ENCODE results near the gene LTB4R2. TPM values are rescaled to one million over a fixed set of nuclear protein-coding genes. Genes with fewer than 3 reads are reported as not detected.
"Not testable (repeated sequence)": the region's sequence is repeated elsewhere in the genome, so short reads cannot be mapped to it uniquely, and the experiment has no call there.

Gene LTB4R2
- polyA plus RNA-seq, 1 donor, result 2.0 TPM

DNA sequence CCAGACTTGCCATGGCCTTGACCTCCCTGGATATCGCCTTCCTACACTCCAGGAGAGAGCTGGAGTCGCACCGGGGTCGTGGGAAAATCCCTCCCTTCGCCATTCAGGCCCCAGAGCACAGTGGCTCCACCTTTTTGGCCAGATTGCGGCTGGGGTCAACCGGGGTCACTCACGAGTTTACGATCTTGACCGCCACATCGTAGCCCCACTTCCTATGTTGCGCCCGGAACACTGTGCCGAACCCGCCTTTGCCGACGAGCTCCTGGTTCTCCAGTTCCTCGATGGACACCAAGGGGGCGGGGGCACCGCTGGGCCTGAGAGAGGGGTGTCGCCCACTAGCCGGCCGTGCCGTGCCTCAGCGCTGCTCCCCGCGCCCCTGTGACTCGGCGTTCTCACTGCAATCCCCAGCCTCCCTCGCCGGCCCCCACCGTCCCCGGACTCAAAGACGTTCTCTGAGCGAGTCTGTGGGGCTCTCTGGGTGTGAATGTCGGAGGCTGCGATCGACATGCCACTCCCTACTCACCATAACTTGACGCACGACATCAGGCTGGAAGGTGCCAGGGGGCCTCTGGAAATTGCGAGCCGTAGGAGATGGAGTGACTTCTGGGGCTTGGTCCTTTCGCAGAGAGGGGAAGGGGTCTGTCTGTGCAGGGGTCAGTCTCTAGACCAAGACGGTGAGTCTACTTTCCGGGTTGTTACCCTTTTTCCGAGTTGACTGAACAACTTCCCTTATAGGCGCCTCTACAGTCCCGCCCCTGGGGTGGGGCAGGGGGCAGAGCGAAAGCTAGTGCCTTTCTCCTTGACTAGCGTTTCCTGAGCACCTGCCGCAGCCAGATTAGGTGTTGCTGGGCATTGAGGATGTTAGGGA lies 29.6 kb downstream of the LTB4R2 start, which contains the start of gene RIPK3:
TSS of gene RIPK3 (minus strand) at position 708 of the 868 bp plus-strand sequence. CDS start at position 543, 165 bp downstream.
- no peak for DNase-seq (ENCODE audit: low read depth)

DNA sequence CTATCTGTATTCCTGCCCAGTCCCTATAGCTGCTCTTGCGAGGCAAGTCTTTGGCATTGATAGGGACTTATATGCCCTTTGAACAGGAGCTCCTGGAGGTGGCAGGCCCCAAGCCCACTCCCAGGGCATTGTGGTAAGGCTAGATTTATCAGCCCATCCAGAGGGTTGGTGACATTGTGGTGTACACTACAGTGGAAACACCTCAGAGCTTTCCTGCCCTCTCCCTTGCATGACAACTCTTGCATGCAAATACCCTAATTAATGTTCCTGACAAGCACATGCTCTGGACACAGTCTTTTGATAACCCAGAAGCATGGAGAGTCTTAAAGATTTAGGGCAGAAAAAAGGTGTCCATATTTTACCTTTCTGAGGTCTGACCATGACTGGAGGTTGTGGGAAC lies 30.7 kb downstream of the LTB4R2 start:
- DNase-seq (ENCODE audit: low read depth), result no peak

GRCh38 chr14:24342889-24343288 lies 32.9 kb downstream of the LTB4R2 start:
- no peak for DNase-seq (ENCODE audit: low read depth)

DNA sequence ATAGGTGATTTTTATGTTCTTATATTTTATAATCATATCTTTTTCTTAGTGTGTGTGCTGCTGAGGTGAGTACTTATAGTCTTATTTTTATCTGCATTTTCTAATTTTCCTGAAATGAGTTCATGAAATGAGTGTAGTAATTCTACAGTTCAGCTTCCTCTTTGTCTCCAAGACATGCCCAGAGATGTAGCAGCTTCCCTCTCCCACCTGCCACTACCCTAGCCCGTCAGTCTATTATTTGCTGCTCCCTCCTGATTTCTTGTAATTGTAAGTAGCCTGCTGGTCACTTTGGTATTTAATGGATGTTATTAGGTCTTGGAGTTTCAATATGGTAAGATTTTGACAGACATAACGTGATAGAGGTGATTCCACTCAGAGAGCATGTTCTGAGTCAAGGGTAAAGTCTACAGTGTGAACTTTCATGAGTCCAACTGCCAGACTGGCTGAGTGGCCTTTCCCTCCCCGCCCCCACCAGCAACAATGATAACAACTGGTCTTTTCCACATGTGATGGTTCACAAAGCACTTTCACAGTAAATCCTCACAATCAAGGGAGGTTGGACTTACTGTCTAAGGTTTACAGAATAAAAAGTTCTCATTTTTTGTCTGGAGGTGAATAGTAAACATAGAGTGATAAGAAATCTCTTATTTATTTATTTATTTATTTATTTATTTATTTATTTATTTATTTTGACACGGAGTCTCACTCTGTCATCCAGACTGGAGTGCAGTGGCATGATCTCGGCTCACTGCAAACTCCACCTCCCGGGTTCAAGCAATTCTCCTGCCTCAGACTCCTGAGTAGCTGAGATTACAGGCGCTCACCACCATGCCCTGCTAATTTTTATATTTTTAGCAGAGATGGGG lies 34.1 kb downstream of the LTB4R2 start:
- no peak for DNase-seq (ENCODE audit: low read depth)

DNA sequence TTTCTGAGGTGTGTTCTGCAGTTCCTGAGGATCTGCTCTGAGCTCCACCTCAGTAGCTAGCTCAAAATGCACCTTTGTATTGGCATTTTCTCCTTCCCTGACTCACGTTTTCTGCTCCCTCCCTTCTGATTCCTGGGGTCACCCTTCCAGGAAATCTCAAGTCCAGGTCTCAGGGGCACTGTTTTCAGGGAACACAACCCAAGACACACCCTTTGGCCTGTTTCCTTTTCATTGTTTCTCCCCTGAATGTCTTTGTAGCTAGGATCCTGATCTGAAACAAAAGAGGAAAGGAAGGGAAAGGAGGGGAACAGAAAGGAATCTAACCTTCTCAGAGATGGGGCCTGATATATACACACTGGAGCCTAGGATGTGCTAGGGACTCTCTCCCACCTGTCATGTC lies 37.2 kb downstream of the LTB4R2 start:
- no peak for DNase-seq (ENCODE audit: low read depth)

DNA sequence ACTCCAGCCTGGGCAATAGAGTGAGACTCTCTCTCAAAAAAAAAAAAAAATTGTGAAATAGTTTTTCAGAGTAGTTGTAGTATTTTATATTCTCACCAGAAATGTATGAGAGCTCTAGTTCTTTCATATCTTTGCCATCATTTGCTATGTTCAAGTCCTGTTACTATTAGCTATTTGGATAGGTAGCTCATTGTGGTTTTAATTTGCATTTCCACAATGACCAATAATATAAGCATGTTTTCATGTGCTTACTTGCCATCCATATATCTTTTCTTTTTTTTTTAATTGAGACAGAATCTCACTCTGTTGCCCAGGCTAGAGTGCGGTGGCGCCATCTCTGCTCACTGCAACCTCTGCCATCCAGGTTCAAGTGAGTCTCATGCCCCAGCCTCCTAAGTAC lies 38.2 kb downstream of the LTB4R2 start:
- no peak for DNase-seq (ENCODE audit: low read depth)

GRCh38 chr14:24349742-24350141 lies 39.8 kb downstream of the LTB4R2 start:
- no peak for DNase-seq (ENCODE audit: low read depth)

- no peak for DNase-seq (ENCODE audit: low read depth)
Measured at GRCh38 chr14:24351517-24351916, 41.6 kb downstream of the LTB4R2 start.

GRCh38 chr14:24353559-24354481 lies 43.9 kb downstream of the LTB4R2 start:
- no peak for DNase-seq (ENCODE audit: low read depth)

DNA sequence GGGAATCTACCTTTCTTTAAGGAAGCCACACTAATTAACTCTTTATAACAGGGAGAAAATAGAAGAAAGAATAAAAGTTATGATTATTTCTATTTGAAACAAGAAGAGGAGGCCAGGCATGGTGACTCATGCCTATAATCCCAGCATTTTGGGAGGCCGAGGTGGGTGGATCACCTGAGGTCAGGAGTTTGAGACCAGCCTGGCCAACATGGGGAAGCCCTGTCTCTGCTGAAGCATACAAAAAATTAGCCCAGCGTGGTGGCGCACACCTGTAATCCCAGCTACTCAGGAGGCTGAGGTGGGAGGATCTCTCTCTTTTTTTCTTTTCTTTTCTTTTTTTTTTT lies 44.5 kb downstream of the LTB4R2 start:
- DNase-seq (ENCODE audit: low read depth), result not testable (repeated sequence)

DNA sequence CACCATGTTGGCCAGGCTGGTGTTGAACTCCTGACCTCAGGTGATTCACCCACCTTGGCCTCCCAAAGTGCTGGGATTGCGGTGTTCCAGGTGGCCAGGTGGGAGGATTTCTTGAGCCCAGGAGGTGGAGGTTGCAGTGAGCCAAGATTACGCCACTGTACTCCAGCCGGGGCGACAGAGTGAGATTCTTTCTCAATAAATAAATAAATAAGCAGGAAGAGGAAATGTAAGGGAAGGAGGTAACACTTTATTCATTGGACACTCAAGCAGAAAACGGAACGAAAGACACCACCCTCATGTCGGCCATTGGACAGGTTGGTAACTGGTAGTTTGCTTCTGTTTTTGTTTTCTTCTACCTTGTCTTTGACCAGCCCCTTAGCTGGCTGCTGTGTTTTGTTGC lies 45.1 kb downstream of the LTB4R2 start:
- no peak for DNase-seq (ENCODE audit: low read depth)

DNA sequence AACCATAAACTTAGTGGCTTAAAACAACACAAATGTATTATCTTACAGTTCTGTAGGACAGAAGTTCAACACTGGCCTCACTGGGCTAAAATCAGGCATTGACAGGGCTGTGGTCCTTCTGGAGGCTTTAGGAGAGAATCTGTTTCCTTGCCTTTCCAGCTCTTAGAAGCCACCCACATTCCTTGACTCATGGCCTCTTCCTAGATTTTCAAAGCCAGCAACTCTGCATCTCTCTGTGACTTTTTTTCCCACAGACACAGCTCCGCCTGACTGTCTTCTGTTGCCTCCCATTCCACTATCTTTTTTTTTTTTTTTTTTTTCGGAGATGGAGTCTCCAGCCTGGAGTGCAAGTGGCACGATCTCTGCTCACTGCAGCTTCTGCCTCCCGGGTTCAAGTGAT lies 46.3 kb downstream of the LTB4R2 start:
- no peak for DNase-seq (ENCODE audit: low read depth)

DNA sequence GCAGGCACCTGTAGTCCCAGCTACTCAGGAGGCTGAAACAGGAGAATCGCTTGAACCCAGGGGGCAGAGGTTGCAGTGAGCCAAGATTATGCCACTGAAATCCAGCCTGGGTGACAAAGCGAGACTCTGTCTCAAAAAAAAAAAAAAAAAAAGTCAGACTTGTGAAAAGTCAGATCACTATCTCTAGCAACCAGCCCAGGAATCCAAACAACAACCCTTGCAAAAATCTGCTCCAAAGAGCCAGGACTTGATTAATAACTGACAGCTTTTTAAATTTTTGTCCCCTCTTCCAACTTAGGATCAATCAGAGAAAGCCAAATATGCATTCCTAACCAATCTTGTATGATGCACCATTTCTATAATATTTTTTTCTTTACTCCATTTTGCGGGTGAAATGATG lies 50.3 kb downstream of the LTB4R2 start:
- no peak for DNase-seq (ENCODE audit: low read depth)

- no peak for DNase-seq (ENCODE audit: low read depth)
Measured at GRCh38 chr14:24361326-24361725, 51.4 kb downstream of the LTB4R2 start.

Other genes with a start within 250 kb of the LTB4R2 start
- not detected for gene CPNE6, start 238.6 kb upstream of the LTB4R2 start, polyA plus RNA-seq (ENCODE audit: insufficient read length)
- 3.6 TPM for gene PCK2, start 215.8 kb upstream of the LTB4R2 start, polyA plus RNA-seq (ENCODE audit: insufficient read length)
- gene DCAF11, start 195.4 kb upstream of the LTB4R2 start, polyA plus RNA-seq (ENCODE audit: insufficient read length), result 45.7 TPM
- 1.8 TPM for gene NRL, start 195.2 kb upstream of the LTB4R2 start, polyA plus RNA-seq (ENCODE audit: insufficient read length)
- 164 TPM for gene FITM1, start 179.5 kb upstream of the LTB4R2 start, polyA plus RNA-seq (ENCODE audit: insufficient read length)
- gene PSME1, start 173.9 kb upstream of the LTB4R2 start, polyA plus RNA-seq (ENCODE audit: insufficient read length), result 110 TPM
- gene EMC9, start 168.5 kb upstream of the LTB4R2 start, polyA plus RNA-seq (ENCODE audit: insufficient read length), result 32.1 TPM
- gene PSME2, start 163.5 kb upstream of the LTB4R2 start, polyA plus RNA-seq (ENCODE audit: insufficient read length), result 74.3 TPM
- gene RNF31, start 162.6 kb upstream of the LTB4R2 start, polyA plus RNA-seq (ENCODE audit: insufficient read length), result 32.6 TPM
- 25.1 TPM for gene IRF9, start 148.9 kb upstream of the LTB4R2 start, polyA plus RNA-seq (ENCODE audit: insufficient read length)
- gene REC8, start 138.1 kb upstream of the LTB4R2 start, polyA plus RNA-seq (ENCODE audit: insufficient read length), result 8.2 TPM
- gene IPO4, start 121.3 kb upstream of the LTB4R2 start, polyA plus RNA-seq (ENCODE audit: insufficient read length), result 26.4 TPM
- 18.8 TPM for gene TM9SF1, start 114.7 kb upstream of the LTB4R2 start, polyA plus RNA-seq (ENCODE audit: insufficient read length)
- gene TSSK4, start 104.4 kb upstream of the LTB4R2 start, polyA plus RNA-seq (ENCODE audit: insufficient read length), result 5.0 TPM
- 40.0 TPM for gene CHMP4A, start 96.7 kb upstream of the LTB4R2 start, polyA plus RNA-seq (ENCODE audit: insufficient read length)
- gene MDP1, start 94.1 kb upstream of the LTB4R2 start, polyA plus RNA-seq (ENCODE audit: insufficient read length), result 5.5 TPM
- gene NEDD8, start 77.8 kb upstream of the LTB4R2 start, polyA plus RNA-seq (ENCODE audit: insufficient read length), result 188 TPM
- gene GMPR2, start 77.2 kb upstream of the LTB4R2 start, polyA plus RNA-seq (ENCODE audit: insufficient read length), result 53.3 TPM
- gene TINF2, start 67.5 kb upstream of the LTB4R2 start, polyA plus RNA-seq (ENCODE audit: insufficient read length), result 37.0 TPM
- 0.86 TPM for gene TGM1, start 47.0 kb upstream of the LTB4R2 start, polyA plus RNA-seq (ENCODE audit: insufficient read length)
- gene RABGGTA, start 38.5 kb upstream of the LTB4R2 start, polyA plus RNA-seq (ENCODE audit: insufficient read length), result 14.7 TPM
- 15.0 TPM for gene DHRS1, start 10.4 kb upstream of the LTB4R2 start, polyA plus RNA-seq (ENCODE audit: insufficient read length)
- 21.1 TPM for gene NOP9, start 10.3 kb upstream of the LTB4R2 start, polyA plus RNA-seq (ENCODE audit: insufficient read length)
- gene CIDEB, start 2.2 kb upstream of the LTB4R2 start, polyA plus RNA-seq (ENCODE audit: insufficient read length), result 8.2 TPM
- 2.1 TPM for gene LTB4R, start 1.4 kb downstream of the LTB4R2 start, polyA plus RNA-seq (ENCODE audit: insufficient read length)
- gene ADCY4, start 24.9 kb downstream of the LTB4R2 start, polyA plus RNA-seq (ENCODE audit: insufficient read length), result 15.2 TPM
- 1.1 TPM for gene RIPK3, start 29.9 kb downstream of the LTB4R2 start, polyA plus RNA-seq (ENCODE audit: insufficient read length)
- gene NFATC4, start 58.0 kb downstream of the LTB4R2 start, polyA plus RNA-seq (ENCODE audit: insufficient read length), result 39.2 TPM
- 23.1 TPM for gene NYNRIN, start 88.9 kb downstream of the LTB4R2 start, polyA plus RNA-seq (ENCODE audit: insufficient read length)
- 2.4 TPM for gene CBLN3, start 119.5 kb downstream of the LTB4R2 start, polyA plus RNA-seq (ENCODE audit: insufficient read length)
- gene KHNYN, start 119.8 kb downstream of the LTB4R2 start, polyA plus RNA-seq (ENCODE audit: insufficient read length), result 38.1 TPM
- 54.1 TPM for gene SDR39U1, start 132.6 kb downstream of the LTB4R2 start, polyA plus RNA-seq (ENCODE audit: insufficient read length)
- not detected for gene CMA1, start 198.1 kb downstream of the LTB4R2 start, polyA plus RNA-seq (ENCODE audit: insufficient read length)

Measured in forelimb muscle (tissue), 1 donor.